ENCODE data around the gene CADPS.

The CADPS gene

GRCh38 chr3:62586356-62586755 lies 288.9 kb downstream of the CADPS start:
- no peaks in the 10 kb centered on the region for H3K9me3 ChIP-seq (ENCODE audit: low read length)
- no peak for TF ChIP-seq EZH2 (IDR thresholded peaks at IDR 0.05; ENCODE audit: borderline replicate concordance, low read length)
- no peak for TF ChIP-seq CTCF (IDR thresholded peaks at IDR 0.05; ENCODE audit: low read length)
- no peak overlapping the region for H2AFZ ChIP-seq (ENCODE audit: low read length)
- no peaks in the 10 kb centered on the region for H3K4me1 ChIP-seq (ENCODE audit: insufficient read depth, low read length, severe bottlenecking)
- H3K4me2 ChIP-seq (ENCODE audit: low read length), result no peak overlapping the region
- no peaks in the 10 kb centered on the region for H3K27me3 ChIP-seq (ENCODE audit: insufficient read depth, low read length)
- no peaks in the 10 kb centered on the region for H3K79me2 ChIP-seq (ENCODE audit: insufficient read depth, low read length)
- H3K27ac ChIP-seq (ENCODE audit: low read depth, low read length, poor library complexity, severe bottlenecking), result no peak overlapping the region
- no peaks in the 10 kb centered on the region for H4K20me1 ChIP-seq (ENCODE audit: insufficient read depth, low read length)
- H3K4me3 ChIP-seq (ENCODE audit: low read depth, low read length, poor library complexity, severe bottlenecking), result no peak overlapping the region
- H3K9ac ChIP-seq (ENCODE audit: low read length), result no peak overlapping the region
- H3K9me2 ChIP-seq (ENCODE audit: low read depth, low read length), result no peaks in the 10 kb centered on the region
- H3F3A ChIP-seq (ENCODE audit: insufficient read depth, low read length), result no peaks in the 10 kb centered on the region
- H3K36me3 ChIP-seq (ENCODE audit: insufficient read depth, low read length), result no peaks in the 10 kb centered on the region

GRCh38 chr3:62585861-62586260 lies 289.4 kb downstream of the CADPS start:
- no peak overlapping the region for H3K9ac ChIP-seq (ENCODE audit: low read length)
- H3K36me3 ChIP-seq (ENCODE audit: insufficient read depth, low read length), result no peaks in the 10 kb centered on the region
- no peak overlapping the region for H3K4me2 ChIP-seq (ENCODE audit: low read length)
- no peaks in the 10 kb centered on the region for H3K9me2 ChIP-seq (ENCODE audit: low read depth, low read length)
- no peaks in the 10 kb centered on the region for H3F3A ChIP-seq (ENCODE audit: insufficient read depth, low read length)
- TF ChIP-seq CTCF (IDR thresholded peaks at IDR 0.05; ENCODE audit: low read length), result no peak
- TF ChIP-seq EZH2 (IDR thresholded peaks at IDR 0.05; ENCODE audit: borderline replicate concordance, low read length), result no peak
- no peak overlapping the region for H2AFZ ChIP-seq (ENCODE audit: low read length)
- no peaks in the 10 kb centered on the region for H3K79me2 ChIP-seq (ENCODE audit: insufficient read depth, low read length)
- H3K4me1 ChIP-seq (ENCODE audit: insufficient read depth, low read length, severe bottlenecking), result no peaks in the 10 kb centered on the region
- no peaks in the 10 kb centered on the region for H4K20me1 ChIP-seq (ENCODE audit: insufficient read depth, low read length)
- no peak overlapping the region for H3K27ac ChIP-seq (ENCODE audit: low read depth, low read length, poor library complexity, severe bottlenecking)
- H3K9me3 ChIP-seq (ENCODE audit: low read length), result no peaks in the 10 kb centered on the region
- no peak overlapping the region for H3K4me3 ChIP-seq (ENCODE audit: low read depth, low read length, poor library complexity, severe bottlenecking)
- H3K27me3 ChIP-seq (ENCODE audit: insufficient read depth, low read length), result no peaks in the 10 kb centered on the region

GRCh38 chr3:62584636-62585035 lies 290.6 kb downstream of the CADPS start:
- Histone ChIP-seq H3K9ac (ENCODE audit: low read length) (no peak overlapping the region), H3K79me2 (ENCODE audit: insufficient read depth, low read length) (no peaks in the 10 kb centered on the region), H3K9me3 (ENCODE audit: low read length) (no peaks in the 10 kb centered on the region), H3K27ac (ENCODE audit: low read depth, low read length, poor library complexity, severe bottlenecking) (no peak overlapping the region), H2AFZ (ENCODE audit: low read length) (no peak overlapping the region), H3K4me3 (ENCODE audit: low read depth, low read length, poor library complexity, severe bottlenecking) (no peak overlapping the region), H3F3A (ENCODE audit: insufficient read depth, low read length) (no peaks in the 10 kb centered on the region), H3K36me3 (ENCODE audit: insufficient read depth, low read length) (no peaks in the 10 kb centered on the region), H4K20me1 (ENCODE audit: insufficient read depth, low read length) (no peaks in the 10 kb centered on the region), H3K27me3 (ENCODE audit: insufficient read depth, low read length) (no peaks in the 10 kb centered on the region), H3K4me1 (ENCODE audit: insufficient read depth, low read length, severe bottlenecking) (no peaks in the 10 kb centered on the region), H3K9me2 (ENCODE audit: low read depth, low read length) (no peaks in the 10 kb centered on the region), H3K4me2 (ENCODE audit: low read length) (no peak overlapping the region)
- no peak for TF ChIP-seq CTCF (IDR thresholded peaks at IDR 0.05; ENCODE audit: low read length)
- no peak for TF ChIP-seq EZH2 (IDR thresholded peaks at IDR 0.05; ENCODE audit: borderline replicate concordance, low read length)

Data from OCI-LY1 (cell line).